Colonic mucosa (tissue), 4 donors: ENCODE results near the gene VPS35L. TPM values are rescaled to one million over a fixed set of nuclear protein-coding genes. Genes with fewer than 3 reads are reported as not detected.

Source experiments
- DNase-seq: peaks from one replicate; pipeline ENCODE4 v3.0.0-alpha.2; 2020
- H3K27ac ChIP-seq: fragments of 200-600 bp; one replicate; pipeline ENCODE4 v1.8.0; 2021
- H3K27me3 ChIP-seq: fragments of 200-600 bp; one replicate; pipeline ENCODE4 v1.8.0; 2021
- H3K36me3 ChIP-seq: fragments of 200-600 bp; one replicate; pipeline ENCODE4 v1.8.0; 2021
- H3K4me1 ChIP-seq: fragments of 200-600 bp; one replicate; pipeline ENCODE4 v1.8.0; 2021; ENCODE audit warnings: mild to moderate bottlenecking
- H3K4me3 ChIP-seq: fragments of 200-600 bp; one replicate; pipeline ENCODE4 v1.8.0; 2021
- H3K9ac ChIP-seq, 2 donors: one replicate each; pipeline ENCODE4 v1.7.0; 2013; ENCODE audit warnings: control low read depth in 2 of 2, low read depth in 2 of 2, low read length in 2 of 2
- H3K9me3 ChIP-seq: fragments of 200-600 bp; one replicate; pipeline ENCODE4 v1.8.0; 2021
- intact Hi-C: fragments of 100-400 bp; cut with DNase I; formaldehyde crosslinking; loops from one replicate; pipeline ENCODE4 v1.14.1; 2022
- total RNA-seq, 2 donors: library from RNA; stranded (reverse); fragmentation: NEBNext Ultra II Directional in 1 of 2; extraction: Animal tissue kit (Norgen Biotek cat#: 25700) in 1 of 2; gene quantifications; one replicate each; pipeline ENCODE4 v1.2.1, GENCODE V29; 2021
- TF ChIP-seq, protein P1 (sequence below): fragments of 200-600 bp; IDR thresholded peaks from one replicate; pipeline ENCODE4 v1.8.0; 2022; ENCODE audit warnings: antibody characterized with exemption, mild to moderate bottlenecking
- donor health status: healthy.
- donor health status: DM: no; HTN: no; CAD: no.
- donor health status: DM: no; HTN: no; CAD: no.

Gene VPS35L
- total RNA-seq, 2 donors from 2014 or later, result 38.0 to 43.7 TPM

- no peaks in the 10 kb centered on the region for H3K4me1 ChIP-seq
- H3K27ac ChIP-seq, result no peak overlapping the region
- no peaks in the 10 kb centered on the region for H3K27me3 ChIP-seq
- no peak overlapping the region for H3K4me3 ChIP-seq
- TF ChIP-seq, protein P1, sequence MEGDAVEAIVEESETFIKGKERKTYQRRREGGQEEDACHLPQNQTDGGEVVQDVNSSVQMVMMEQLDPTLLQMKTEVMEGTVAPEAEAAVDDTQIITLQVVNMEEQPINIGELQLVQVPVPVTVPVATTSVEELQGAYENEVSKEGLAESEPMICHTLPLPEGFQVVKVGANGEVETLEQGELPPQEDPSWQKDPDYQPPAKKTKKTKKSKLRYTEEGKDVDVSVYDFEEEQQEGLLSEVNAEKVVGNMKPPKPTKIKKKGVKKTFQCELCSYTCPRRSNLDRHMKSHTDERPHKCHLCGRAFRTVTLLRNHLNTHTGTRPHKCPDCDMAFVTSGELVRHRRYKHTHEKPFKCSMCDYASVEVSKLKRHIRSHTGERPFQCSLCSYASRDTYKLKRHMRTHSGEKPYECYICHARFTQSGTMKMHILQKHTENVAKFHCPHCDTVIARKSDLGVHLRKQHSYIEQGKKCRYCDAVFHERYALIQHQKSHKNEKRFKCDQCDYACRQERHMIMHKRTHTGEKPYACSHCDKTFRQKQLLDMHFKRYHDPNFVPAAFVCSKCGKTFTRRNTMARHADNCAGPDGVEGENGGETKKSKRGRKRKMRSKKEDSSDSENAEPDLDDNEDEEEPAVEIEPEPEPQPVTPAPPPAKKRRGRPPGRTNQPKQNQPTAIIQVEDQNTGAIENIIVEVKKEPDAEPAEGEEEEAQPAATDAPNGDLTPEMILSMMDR, result no peak
- no peak for DNase-seq
- no peaks in the 10 kb centered on the region for H3K9me3 ChIP-seq
- H3K36me3 ChIP-seq, result peaks cover 8% of the 10 kb centered on the region
- no peak overlapping the region for H3K9ac ChIP-seq
- intact Hi-C loops, result no loop called here
Observed at GRCh38 chr16:19709381-19710136, 154.1 kb downstream of the VPS35L start.

DNA sequence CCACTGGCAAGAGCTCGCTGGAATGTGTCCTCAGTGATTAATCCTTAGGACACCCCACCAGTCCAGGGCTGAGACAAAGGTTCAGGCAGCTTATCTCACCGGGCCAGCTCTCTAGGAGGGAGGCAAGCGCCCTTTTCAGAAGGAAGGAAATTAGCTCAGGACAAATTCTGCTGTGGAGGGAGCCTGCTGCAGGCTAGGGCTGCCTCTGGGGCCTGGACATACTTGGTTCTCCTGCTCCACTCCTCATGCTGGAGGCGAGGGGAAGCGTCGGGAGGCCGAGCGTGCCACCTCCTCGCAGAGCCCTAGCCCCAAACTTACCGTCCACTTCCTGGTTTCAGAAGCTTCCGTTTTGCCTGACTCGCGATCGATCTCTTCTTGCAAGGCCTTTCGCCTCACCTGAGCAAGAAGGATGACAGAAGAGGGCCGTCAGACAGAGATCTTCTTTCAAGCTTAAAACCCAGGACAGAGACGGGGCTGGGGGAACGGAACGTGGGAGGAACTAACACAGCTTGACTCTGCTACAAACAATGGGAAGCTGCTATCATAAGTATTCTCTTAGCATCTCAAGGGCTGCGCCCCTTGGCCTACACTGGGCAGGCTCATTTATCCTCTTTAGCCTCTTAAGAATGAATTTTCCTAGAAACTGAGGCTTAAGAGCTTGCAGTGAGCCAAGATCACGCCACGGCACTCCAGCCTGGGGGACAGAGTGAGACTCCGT, 154.8 kb downstream of the VPS35L start:
- TF ChIP-seq, protein P1, result no peak
- Histone ChIP-seq H3K36me3 (peaks cover 5% of the 10 kb centered on the region), H3K27ac (no peak overlapping the region), H3K9ac (no peak overlapping the region), H3K27me3 (no peaks in the 10 kb centered on the region), H3K4me3 (no peak overlapping the region), H3K9me3 (no peaks in the 10 kb centered on the region), H3K4me1 (no peaks in the 10 kb centered on the region)
- intact Hi-C loops, result no loop called here
- DNase-seq, result no peak

DNA sequence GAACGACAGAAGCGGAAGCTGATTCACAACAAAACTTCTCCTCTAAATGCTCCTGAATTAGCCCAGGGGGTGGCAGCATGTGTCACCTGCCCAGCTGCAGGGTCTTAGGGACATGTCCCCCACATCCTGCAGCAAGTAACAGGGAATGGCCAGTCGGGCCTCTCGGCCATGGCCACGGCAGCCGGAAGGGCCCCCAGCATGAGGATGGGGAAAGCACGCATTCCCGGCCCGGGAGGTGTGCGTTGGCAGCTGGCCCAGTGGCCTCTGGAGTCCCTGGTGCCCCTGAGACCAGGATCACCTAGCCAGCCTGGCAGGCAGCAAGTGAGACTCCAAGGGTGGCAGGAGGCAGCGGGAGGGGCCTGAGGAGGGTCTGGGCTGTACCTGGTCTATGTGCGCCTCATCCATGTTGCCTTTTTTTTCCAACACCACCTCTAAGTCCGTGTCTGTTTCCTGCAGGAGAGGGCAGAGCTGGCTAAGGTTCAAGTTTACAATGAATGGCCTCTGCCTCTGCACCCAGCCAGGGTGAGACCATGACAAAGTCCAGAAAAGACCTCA, 155.6 kb downstream of the VPS35L start:
- intact Hi-C loops, result no loop called here
- Histone ChIP-seq H3K4me3 (no peak overlapping the region), H3K9ac (no peak overlapping the region), H3K27me3 (no peaks in the 10 kb centered on the region), H3K4me1 (peaks cover 3% of the 10 kb centered on the region), H3K9me3 (no peaks in the 10 kb centered on the region), H3K27ac (no peak overlapping the region), H3K36me3 (peaks cover 4% of the 10 kb centered on the region)
- TF ChIP-seq, protein P1, result no peak
- no peak for DNase-seq

DNA sequence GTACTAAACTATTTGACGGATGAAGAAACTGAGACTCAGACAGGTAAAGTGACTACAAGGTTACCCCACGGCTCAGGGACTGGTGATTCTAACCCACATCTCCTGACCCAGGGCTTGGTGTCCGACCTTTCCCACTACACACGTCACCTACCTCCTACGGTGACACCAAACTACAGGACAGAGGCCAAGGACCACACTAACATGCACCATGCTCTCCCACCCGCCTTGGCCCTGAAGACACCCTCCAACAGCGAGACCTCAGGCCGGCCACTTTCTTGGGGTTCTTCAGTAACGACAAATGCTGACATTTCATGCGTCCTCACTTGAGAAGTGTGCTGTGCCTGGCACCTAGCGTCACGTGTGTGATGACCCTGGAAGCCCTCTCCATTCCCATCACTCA, 156.1 kb downstream of the VPS35L start:
- DNase-seq, result no peak
- Histone ChIP-seq H3K4me3 (no peak overlapping the region), H3K27ac (no peak overlapping the region), H3K27me3 (no peaks in the 10 kb centered on the region), H3K9me3 (no peaks in the 10 kb centered on the region), H3K4me1 (peaks cover 3% of the 10 kb centered on the region), H3K9ac (no peak overlapping the region), H3K36me3 (peaks cover 4% of the 10 kb centered on the region)
- TF ChIP-seq, protein P1, result no peak
- intact Hi-C loops, result no loop called here

DNA sequence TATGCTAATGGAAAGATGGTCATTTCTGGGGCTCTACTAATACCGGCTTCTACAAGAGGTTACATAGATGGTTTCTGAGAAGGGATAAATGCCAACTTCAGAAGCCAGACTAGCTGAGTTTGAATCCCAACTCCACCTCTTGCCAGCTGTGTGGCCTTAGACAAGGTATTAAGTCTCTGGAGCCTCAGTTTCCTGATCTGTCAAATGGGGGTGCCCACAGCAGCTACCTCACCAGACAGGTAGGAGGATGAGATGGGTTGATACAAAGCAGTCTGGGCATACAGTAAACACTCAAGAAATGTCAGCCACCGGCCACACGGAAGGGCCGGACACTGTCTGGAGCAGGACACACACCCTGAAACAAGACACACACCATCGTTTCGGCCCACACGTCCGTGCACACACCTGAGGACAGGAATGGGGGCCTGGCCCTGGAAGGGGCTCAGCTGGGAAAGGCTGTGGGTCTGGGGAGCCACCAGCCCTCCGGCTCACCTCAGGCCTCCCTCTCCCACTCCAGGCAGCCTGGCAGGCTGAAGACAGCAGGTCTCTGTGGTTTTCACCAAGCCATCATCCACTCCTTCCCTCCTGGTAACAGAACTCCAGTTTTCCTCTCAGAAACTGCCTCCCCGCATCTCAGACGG, 157.0 kb downstream of the VPS35L start:
- no peak for DNase-seq
- Histone ChIP-seq H3K27ac (no peak overlapping the region), H3K4me3 (no peak overlapping the region), H3K36me3 (peaks cover 4% of the 10 kb centered on the region), H3K4me1 (peaks cover 3% of the 10 kb centered on the region), H3K9me3 (no peaks in the 10 kb centered on the region), H3K27me3 (no peaks in the 10 kb centered on the region), H3K9ac (no peak overlapping the region)
- TF ChIP-seq, protein P1, result no peak
- intact Hi-C loops, result no loop called here
